Type B pancreatic cell (in vitro differentiated cells): ENCODE results near the gene CCDC34. TPM values are rescaled to one million over a fixed set of nuclear protein-coding genes. Genes with fewer than 3 reads are reported as not detected.

Source experiments
- DNase-seq: peaks from one replicate; pipeline ENCODE4 v3.0.0; 2021; ENCODE audit warnings: mixed read lengths; ENCODE audit not compliant: unreplicated experiment; ENCODE audit errors: extremely low spot score
- H3K27ac Mint-ChIP-seq: 2 replicates; pipeline ENCODE4 v1.8.0; 2021; ENCODE audit warnings: mild to moderate bottlenecking, mixed read lengths
- H3K27me3 Mint-ChIP-seq: 2 replicates; pipeline ENCODE4 v1.8.0; 2021; ENCODE audit warnings: mixed read lengths
- H3K36me3 Mint-ChIP-seq: 2 replicates; pipeline ENCODE4 v1.8.0; 2021; ENCODE audit warnings: mixed read lengths
- H3K4me1 Mint-ChIP-seq: one replicate; pipeline ENCODE4 v1.8.0; 2021; ENCODE audit warnings: mixed read lengths; ENCODE audit not compliant: unreplicated experiment
- H3K4me3 Mint-ChIP-seq: 2 replicates; pipeline ENCODE4 v1.8.0; 2021; ENCODE audit warnings: mild to moderate bottlenecking, mixed read lengths
- H3K9me3 Mint-ChIP-seq: 2 replicates; pipeline ENCODE4 v1.8.0; 2021; ENCODE audit warnings: mixed read lengths
- CTCF ChIP-seq: fragments of 200-600 bp; sonication (generic); conservative IDR thresholded peaks from 2 replicates; pipeline ENCODE4 v1.5.0; 2021; ENCODE audit warnings: antibody characterized with exemption, mild to moderate bottlenecking
- total RNA-seq: library from RNA; stranded (reverse); gene quantifications from 2 replicates; pipeline ENCODE4 v1.2.1, GENCODE V29; 2021; ENCODE audit warnings: low replicate concordance

The CCDC34 gene
- total RNA-seq, 1 donor from 2014 or later = 30.4 TPM

DNA sequence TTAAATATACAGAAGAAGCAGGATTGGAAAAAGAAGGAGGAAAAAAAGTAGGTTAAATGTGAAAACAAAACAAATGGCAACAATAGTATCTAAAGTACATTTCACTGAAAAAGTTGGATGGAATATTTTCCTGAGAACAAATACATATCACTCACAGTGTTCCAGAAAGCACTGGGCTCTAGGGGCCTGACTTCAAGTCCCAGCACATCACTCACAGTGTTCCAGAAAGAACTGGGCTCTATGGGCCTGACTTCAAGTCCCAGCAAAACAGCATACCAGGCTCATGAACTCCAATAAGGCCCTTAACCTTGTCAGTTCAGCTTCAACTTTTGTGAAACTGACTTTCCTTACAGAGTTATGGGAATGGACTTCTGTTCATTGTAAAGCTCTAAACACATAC lies 46.0 kb upstream of the CCDC34 start:
- Mint-ChIP-seq H3K36me3 (peaks cover 12% of the 10 kb centered on the region), H3K4me3 (no peak overlapping the region), H3K4me1 (peaks cover 15% of the 10 kb centered on the region), H3K9me3 (no peaks in the 10 kb centered on the region), H3K27me3 (no peaks in the 10 kb centered on the region), H3K27ac (no peak overlapping the region)
- no peak for DNase-seq
- TF ChIP-seq CTCF = no peak

GRCh38 chr11:27408246-27408800 lies 45.3 kb upstream of the CCDC34 start:
- Mint-ChIP-seq H3K27me3 (no peaks in the 10 kb centered on the region), H3K4me1 (peaks cover 8% of the 10 kb centered on the region), H3K9me3 (no peaks in the 10 kb centered on the region), H3K4me3 (no peak overlapping the region), H3K27ac (no peak overlapping the region), H3K36me3 (peaks cover 9% of the 10 kb centered on the region)
- TF ChIP-seq CTCF = no peak
- no peak for DNase-seq

DNA sequence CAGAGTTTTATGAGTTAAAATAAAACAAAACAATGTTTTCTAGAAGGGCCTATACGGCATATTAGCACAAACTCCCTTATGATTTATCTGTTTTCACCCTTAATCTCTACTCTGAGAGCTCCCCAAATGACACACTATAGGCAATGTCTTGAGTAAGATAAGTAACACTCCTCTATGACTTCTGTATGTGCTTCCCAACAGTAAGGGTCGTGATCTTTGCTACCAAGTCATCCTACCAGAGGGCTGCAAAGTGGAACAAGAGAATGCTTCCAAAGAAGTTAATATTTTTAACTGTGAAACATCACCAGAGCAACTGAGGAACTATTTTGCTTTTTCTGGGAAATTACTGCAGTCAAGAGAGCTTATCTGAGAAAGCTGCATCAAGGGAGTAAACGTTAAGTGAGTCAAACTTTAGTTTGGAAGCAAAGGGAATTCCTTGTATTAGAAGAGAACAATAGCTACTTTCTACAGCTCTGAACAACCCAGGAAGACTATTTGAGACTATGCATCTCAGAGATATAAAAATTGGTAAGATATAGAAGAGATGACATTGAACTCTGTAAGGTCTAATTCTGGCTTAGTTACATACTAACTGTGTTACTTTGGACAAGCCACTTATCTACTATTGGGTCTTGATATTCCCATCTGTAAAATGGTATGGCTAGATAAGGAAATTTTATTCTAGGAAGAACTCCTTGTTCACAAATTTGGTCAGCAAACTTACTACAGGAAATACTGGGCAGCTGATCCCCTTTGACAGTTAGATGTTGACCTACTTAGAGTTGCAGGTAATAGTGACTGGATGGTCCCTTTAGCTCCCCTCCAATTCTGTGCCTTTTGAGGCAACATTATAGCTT lies 43.7 kb upstream of the CCDC34 start:
- Mint-ChIP-seq H3K4me3 (no peak overlapping the region), H3K27me3 (no peaks in the 10 kb centered on the region), H3K9me3 (no peaks in the 10 kb centered on the region), H3K27ac (no peak overlapping the region), H3K36me3 (peaks cover 9% of the 10 kb centered on the region), H3K4me1 (peaks cover 3% of the 10 kb centered on the region)
- DNase-seq = no peak
- no peak for TF ChIP-seq CTCF

GRCh38 chr11:27405134-27405533 lies 42.1 kb upstream of the CCDC34 start:
- TF ChIP-seq CTCF = no peak
- Mint-ChIP-seq H3K4me3 (no peak overlapping the region), H3K36me3 (peaks cover 9% of the 10 kb centered on the region), H3K27ac (no peak overlapping the region), H3K4me1 (peaks cover 10% of the 10 kb centered on the region), H3K9me3 (no peaks in the 10 kb centered on the region), H3K27me3 (no peaks in the 10 kb centered on the region)
- DNase-seq = no peak

- H3K36me3 Mint-ChIP-seq = peaks cover 9% of the 10 kb centered on the region
- H3K4me3 Mint-ChIP-seq = no peak overlapping the region
- peaks cover 10% of the 10 kb centered on the region for H3K4me1 Mint-ChIP-seq
- DNase-seq = no peak
- H3K9me3 Mint-ChIP-seq = no peaks in the 10 kb centered on the region
- no peaks in the 10 kb centered on the region for H3K27me3 Mint-ChIP-seq
- TF ChIP-seq CTCF = no peak
- H3K27ac Mint-ChIP-seq = no peak overlapping the region
Measured at GRCh38 chr11:27404427-27404826, 41.4 kb upstream of the CCDC34 start.
